HG02970 (cell line): ENCODE data around the gene SPACA6.
"Not testable (repeated sequence)": the region's sequence is repeated elsewhere in the genome, so short reads cannot be mapped to it uniquely, and the experiment has no call there.

Experiments
- ATAC-seq: cut with Tn5 transposase; IDR thresholded peaks from one replicate; pipeline ENCODE4 v1.9.1; 2021; ENCODE audit warnings: mild to moderate bottlenecking, moderate library complexity, moderate number of reproducible peaks; ENCODE audit not compliant: unreplicated experiment, low FRiP score

The SPACA6 gene

GRCh38 chr19:51733742-51734522 is 40.8 kb downstream of the SPACA6 start:
- ATAC-seq, result no peak

DNA sequence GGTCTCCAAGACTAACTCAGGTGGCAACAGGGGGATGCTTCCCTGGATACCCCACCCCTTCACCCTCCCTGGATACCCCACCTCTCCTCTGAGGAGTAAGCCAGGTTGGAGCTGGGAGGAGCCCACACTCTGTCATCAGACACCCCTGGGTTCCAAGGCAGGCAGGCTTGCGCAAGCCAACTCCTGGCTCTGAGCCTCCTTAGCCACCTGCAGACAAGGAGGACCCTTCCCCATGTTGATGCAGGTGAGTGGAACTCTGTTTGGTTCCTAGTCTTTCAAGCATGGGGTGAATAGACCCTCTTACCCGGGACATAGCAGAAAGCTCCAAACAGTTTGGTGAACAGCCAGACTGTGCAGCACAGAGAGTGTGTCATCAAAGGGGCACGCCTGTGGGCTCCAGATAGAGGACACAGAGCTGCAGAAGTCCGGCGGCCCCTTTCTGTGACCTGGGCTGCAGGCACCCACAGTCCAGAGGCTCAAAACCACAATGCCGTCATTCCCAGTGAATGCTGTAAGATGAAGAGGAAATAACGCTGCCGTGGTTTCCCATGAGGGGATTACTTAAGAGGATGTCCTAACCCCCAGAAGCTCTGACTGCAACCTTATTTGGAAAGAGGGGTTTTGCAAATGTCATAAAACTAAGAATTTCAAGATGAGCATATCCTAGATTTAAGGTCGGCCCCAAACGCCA is 42.8 kb downstream of the SPACA6 start:
- ATAC-seq, result no peak

- ATAC-seq, result no peak
Measured at GRCh38 chr19:51737389-51737788, 44.3 kb downstream of the SPACA6 start.

DNA sequence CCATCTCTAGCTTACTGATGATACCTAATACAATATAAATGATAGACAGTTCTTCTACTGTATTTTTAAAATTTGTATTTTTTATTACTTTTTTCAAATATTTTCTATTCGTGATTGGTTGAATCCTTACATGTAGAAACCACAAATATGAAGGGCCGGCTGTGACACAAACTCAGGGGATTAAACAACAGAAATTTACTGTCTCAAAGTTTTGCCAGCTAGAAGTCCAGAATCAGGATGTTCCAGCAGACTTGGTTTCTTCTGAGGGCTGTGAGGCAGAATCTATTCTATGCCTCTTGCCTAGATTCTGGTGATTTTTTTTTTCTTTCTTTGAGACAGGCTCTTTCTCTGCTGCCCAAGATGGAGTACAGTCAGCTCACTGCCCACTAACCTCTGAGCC is 44.8 kb downstream of the SPACA6 start:
- ATAC-seq, result no peak

GRCh38 chr19:51738523-51738922 is 45.4 kb downstream of the SPACA6 start:
- not testable (repeated sequence) for ATAC-seq

- ATAC-seq, result no peak
Measured at GRCh38 chr19:51739466-51740213, 46.5 kb downstream of the SPACA6 start.

GRCh38 chr19:51740356-51740755 is 47.2 kb downstream of the SPACA6 start:
- no peak for ATAC-seq

DNA sequence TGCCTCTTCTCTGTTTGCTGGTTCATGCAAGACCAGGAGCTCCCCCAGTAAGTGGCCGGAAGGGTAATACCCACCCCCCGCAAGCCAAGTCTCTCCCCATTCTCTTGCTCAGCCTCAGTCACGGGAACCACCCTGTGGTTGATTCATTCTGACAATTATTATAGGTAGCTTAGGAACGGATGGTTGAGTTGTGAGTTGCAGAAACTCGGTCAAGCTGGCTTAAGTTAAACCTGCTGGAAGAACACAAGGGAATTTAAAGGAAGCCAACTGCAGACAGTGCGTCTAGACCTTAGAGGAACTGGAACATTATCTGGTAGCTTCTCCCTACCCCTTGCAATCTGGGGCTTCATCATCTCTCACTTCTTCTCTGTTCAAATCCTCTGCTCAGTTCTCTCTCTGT is 49.7 kb downstream of the SPACA6 start:
- no peak for ATAC-seq

- no peak for ATAC-seq
Measured at GRCh38 chr19:51743405-51743804, 50.3 kb downstream of the SPACA6 start.

GRCh38 chr19:51746731-51747130 is 53.6 kb downstream of the SPACA6 start:
- no peak for ATAC-seq

DNA sequence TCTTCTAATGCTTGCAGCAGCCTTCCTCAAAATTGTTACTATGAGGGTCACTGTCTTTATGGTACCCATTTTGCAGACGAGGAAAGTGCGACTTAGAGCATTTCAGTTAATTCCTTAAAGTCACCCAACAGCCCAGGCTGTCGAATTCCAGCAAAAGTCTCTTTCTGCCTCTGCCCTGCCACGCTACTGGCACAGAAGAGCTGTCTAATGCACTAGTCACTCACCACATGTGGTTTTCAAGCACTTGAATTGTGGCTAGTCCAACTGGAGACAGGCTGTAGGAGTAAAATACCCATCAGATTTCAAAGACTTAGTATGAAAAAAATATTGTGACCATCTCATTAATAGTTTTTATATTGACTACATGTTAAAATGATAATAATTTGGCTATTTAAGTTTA is 56.8 kb downstream of the SPACA6 start:
- ATAC-seq, result no peak

DNA sequence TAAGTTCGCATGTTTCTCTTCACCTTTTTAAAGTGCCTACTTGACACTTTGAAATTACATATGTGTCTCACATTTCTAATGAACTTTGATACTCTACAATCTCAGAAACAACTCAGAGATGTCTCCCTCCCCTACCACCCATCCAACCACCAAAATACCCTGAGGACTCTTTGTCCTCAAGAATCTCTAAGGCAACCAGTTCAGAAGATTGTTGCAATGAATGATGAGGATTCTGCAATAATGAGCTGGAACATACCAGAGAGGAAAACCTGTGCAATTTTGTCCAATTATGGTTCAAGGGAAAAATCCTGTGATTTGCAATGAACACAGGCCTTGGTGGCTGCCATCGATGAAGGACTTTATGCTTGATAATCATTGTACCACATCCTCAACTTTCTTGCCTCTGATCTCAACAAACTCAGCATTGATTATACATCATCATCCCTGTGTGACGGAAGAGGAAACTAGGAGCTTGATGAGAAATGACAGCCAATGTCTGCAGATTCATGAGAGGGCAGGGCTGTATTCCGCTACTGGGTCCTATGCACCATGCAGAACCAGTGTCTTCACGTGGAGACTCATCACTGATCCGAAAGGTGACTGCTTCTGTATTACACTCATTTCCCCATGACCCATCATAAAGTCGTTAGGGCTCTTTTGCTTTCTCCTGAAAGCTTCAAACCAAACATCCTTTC is 57.4 kb downstream of the SPACA6 start:
- no peak for ATAC-seq

DNA sequence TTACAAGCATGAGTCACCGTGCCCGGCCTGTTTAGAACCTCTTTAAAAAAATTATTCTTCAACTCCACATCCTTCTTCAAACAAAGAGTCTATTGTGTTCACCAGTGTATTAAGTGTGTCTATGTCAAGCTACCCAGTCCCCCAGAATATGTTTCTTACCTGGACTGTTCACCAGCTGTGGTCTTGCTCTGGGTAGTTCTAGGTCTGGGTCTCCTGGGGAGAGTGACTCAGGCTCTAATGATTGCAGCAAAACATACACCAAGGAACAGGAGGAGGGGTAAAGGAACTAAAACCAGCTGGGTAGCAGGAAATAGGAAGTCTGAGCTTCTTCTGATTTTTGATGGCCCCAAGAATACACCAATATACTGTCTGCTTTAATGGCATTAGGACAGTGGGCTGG is 58.5 kb downstream of the SPACA6 start, which contains the start of gene FPR1:
Gene FPR1, minus strand, starts transcription at position 224 of the 400 bp plus-strand sequence. CDS start 4,884 bp downstream, outside the sequence.
- ATAC-seq, result no peak

DNA sequence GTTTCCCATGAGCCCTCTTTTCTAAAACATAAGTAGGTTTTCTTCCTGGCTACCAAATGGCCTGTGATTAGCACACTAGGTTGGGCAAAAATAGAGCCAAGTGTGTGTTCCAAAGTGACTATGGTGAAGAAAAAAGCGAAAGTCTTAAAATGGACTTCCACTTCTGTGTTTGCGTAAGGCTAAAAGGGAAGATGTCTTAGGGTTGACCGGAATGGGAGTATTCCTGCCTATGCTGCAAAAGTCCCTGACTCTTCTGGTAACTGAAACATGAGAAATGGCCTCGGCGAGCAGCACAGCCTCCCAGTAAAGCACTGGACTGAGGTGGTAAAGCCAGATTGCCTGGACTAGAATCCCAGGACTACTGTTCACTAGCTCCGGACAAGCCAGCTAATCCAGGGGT is 61.0 kb downstream of the SPACA6 start:
- ATAC-seq, result no peak

DNA sequence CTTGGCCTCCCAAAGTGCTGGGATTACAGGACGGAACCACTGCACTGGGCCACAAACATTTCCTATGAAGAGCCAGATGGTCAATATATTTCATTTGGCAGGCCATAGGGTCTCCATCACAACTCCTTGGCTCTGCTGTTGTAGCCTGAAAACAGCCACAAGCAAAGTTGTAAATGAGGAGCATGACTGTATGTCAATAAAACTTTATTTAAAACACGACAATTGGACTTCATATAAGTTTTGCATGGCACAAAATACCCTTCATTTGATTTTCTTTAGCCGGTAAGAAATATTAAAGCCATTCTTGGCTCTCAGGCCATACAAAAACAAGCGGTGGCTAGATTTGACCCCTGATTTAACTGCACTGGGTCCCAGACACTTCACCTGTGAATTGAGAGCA is 61.6 kb downstream of the SPACA6 start:
- ATAC-seq, result no peak
